ENCODE data around the gene PIP4K2A. TPM values are rescaled to one million over a fixed set of nuclear protein-coding genes. Genes with fewer than 3 reads are reported as not detected.

PIP4K2A gene
- total RNA-seq, 2 donors from 2014 or later = 13.2 to 17.4 TPM

DNA sequence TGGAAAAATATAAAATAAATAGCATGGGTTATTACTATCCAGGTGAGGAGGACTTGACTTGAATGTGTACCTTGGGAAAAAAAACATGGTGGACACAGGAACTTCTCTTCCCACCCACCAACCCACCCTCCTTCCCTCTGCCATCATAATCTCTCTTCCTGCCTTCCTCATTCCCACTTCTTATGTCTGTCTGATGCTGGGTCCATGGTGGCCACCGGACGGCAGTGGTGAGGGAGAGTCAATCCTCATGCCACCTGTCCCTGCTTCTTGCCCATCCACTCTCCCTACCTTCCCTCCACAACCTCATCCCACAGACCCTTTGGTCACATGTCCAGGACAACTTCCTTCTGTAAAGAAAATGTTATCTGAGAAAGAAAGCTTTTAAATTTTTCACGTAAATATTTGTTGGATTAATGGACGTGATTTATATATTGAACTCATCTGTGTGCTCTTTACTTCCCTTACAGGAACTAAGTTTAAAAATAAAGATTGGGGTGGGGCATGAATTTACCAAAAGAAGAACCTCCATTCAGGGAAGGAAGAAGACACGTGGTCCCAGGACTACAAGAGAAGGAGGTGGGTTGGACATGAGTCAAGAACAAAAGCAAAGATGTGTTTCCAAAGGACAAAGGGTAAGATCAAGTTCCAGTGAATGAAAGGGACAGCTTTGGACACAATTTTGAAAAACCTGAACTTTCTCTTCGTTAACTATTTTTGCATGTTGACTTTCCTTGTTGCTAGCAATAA lies 104.5 kb downstream of the PIP4K2A start:
- Histone ChIP-seq H3K27me3 (replicated peaks; ENCODE audit: insufficient read depth) (no peaks in the 10 kb centered on the region), H3K9me3 (no peaks in the 10 kb centered on the region), H3K36me3 (no peaks in the 10 kb centered on the region), H3K4me3 (no peak overlapping the region), H3K27ac (no peak overlapping the region), H3K4me1 (replicated peaks) (no peaks in the 10 kb centered on the region)
- WGBS = 54% methylated on average over 6 of the region's 6 CpGs
- DNase-seq (ENCODE audit: low spot score) = no peak
- TF ChIP-seq, protein P1, sequence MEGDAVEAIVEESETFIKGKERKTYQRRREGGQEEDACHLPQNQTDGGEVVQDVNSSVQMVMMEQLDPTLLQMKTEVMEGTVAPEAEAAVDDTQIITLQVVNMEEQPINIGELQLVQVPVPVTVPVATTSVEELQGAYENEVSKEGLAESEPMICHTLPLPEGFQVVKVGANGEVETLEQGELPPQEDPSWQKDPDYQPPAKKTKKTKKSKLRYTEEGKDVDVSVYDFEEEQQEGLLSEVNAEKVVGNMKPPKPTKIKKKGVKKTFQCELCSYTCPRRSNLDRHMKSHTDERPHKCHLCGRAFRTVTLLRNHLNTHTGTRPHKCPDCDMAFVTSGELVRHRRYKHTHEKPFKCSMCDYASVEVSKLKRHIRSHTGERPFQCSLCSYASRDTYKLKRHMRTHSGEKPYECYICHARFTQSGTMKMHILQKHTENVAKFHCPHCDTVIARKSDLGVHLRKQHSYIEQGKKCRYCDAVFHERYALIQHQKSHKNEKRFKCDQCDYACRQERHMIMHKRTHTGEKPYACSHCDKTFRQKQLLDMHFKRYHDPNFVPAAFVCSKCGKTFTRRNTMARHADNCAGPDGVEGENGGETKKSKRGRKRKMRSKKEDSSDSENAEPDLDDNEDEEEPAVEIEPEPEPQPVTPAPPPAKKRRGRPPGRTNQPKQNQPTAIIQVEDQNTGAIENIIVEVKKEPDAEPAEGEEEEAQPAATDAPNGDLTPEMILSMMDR (IDR thresholded peaks at IDR 0.05) = no peak
- TF ChIP-seq POLR2A (IDR thresholded peaks at IDR 0.05) (no peak), POLR2AphosphoS5 (IDR thresholded peaks at IDR 0.05) (no peak)
- intact Hi-C loops (cut with DNase I) = no loop called here

GRCh38 chr10:22609251-22609650 lies 105.1 kb downstream of the PIP4K2A start:
- no peaks in the 10 kb centered on the region for H3K27me3 ChIP-seq (replicated peaks; ENCODE audit: insufficient read depth)
- H3K27ac ChIP-seq = no peak overlapping the region
- DNase-seq (ENCODE audit: low spot score) = no peak
- H3K9me3 ChIP-seq = no peaks in the 10 kb centered on the region
- TF ChIP-seq, protein P1 (IDR thresholded peaks at IDR 0.05) = no peak
- TF ChIP-seq POLR2A (IDR thresholded peaks at IDR 0.05) (no peak), POLR2AphosphoS5 (IDR thresholded peaks at IDR 0.05) (no peak)
- H3K36me3 ChIP-seq = no peaks in the 10 kb centered on the region
- intact Hi-C loops (cut with DNase I) = no loop called here
- 94% methylated on average over 2 of the region's 2 CpGs for WGBS
- no peaks in the 10 kb centered on the region for H3K4me1 ChIP-seq (replicated peaks)
- H3K4me3 ChIP-seq = no peak overlapping the region

DNA sequence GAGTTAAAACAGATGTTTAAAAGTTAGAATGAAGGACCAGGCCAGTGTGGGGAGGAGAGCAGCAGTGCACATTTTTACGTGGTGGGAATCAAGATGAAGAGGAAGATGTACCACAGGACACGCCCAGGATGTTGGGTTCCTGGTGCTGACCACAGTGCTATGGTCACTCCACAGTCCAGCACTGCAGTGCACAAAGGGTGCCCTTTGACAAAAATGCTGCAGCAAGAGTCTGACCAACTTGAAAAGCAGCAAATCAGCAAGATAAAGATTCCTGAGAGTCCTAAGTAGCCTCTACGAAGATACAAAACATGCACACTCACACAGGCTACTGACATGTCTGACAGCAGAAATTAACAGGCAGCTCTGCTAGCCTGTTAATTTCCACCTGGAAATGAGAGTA lies 107.1 kb downstream of the PIP4K2A start:
- DNase-seq (ENCODE audit: low spot score) = no peak
- no peak overlapping the region for H3K27ac ChIP-seq
- no peak for TF ChIP-seq POLR2AphosphoS5 (IDR thresholded peaks at IDR 0.05)
- no peak for TF ChIP-seq POLR2A (IDR thresholded peaks at IDR 0.05)
- TF ChIP-seq, protein P1 (IDR thresholded peaks at IDR 0.05) = no peak
- no peaks in the 10 kb centered on the region for H3K9me3 ChIP-seq
- intact Hi-C loops (cut with DNase I) = no loop called here
- no peaks in the 10 kb centered on the region for H3K36me3 ChIP-seq
- no peaks in the 10 kb centered on the region for H3K4me1 ChIP-seq (replicated peaks)
- 52% methylated on average over 3 of the region's 3 CpGs for WGBS
- no peak overlapping the region for H3K4me3 ChIP-seq
- no peaks in the 10 kb centered on the region for H3K27me3 ChIP-seq (replicated peaks; ENCODE audit: insufficient read depth)

DNA sequence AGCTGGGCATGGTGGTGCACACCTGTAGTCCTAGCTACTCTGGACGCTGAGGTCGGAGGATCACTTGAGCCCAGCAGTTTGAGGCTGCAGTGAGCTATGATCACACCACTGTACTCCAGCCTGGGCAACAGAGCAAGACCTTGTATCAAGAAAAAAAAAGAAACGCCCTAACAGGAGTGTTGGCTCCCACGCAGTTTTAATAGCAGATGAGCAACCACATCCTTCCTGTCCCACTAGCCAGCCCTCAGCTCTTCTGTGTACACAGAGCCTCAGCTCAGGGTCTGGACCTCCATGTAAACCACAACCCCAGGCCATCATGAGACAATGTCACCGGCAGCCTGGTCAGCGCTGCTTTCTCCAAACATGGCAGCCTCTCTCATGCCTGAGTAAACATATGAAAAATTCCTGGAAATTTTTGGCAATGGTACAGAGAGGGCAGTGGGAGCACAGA lies 108.2 kb downstream of the PIP4K2A start:
- Histone ChIP-seq H3K4me1 (replicated peaks) (no peaks in the 10 kb centered on the region), H3K27me3 (replicated peaks; ENCODE audit: insufficient read depth) (no peaks in the 10 kb centered on the region), H3K9me3 (no peaks in the 10 kb centered on the region), H3K36me3 (no peaks in the 10 kb centered on the region), H3K27ac (no peak overlapping the region), H3K4me3 (no peak overlapping the region)
- DNase-seq (ENCODE audit: low spot score) = no peak
- TF ChIP-seq, protein P1 (IDR thresholded peaks at IDR 0.05) = no peak
- no peak for TF ChIP-seq POLR2AphosphoS5 (IDR thresholded peaks at IDR 0.05)
- TF ChIP-seq POLR2A (IDR thresholded peaks at IDR 0.05) = no peak
- intact Hi-C loops (cut with DNase I) = no loop called here
- WGBS = 87% methylated on average over 6 of the region's 6 CpGs

DNA sequence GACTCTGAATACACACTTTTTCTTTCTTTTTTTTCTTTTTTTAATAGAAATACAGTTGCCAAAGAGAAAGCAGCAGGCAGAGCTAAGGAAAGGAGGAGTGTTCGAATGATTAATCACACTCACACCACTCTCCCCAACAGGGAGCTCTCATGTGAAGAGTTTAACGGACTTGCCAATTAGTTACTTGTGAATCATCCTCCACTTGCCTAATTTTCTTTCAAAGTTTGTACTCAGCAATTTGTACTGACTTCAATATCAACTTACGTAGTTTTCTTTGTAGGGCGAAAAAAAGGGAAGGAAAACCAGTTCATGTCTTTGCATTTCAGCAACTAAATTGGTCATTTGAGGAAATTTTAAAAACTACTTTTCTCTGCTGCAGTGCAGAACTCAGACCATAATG lies 109.2 kb downstream of the PIP4K2A start:
- Histone ChIP-seq H3K36me3 (no peaks in the 10 kb centered on the region), H3K27ac (no peak overlapping the region), H3K9me3 (no peaks in the 10 kb centered on the region), H3K27me3 (replicated peaks; ENCODE audit: insufficient read depth) (no peaks in the 10 kb centered on the region), H3K4me3 (no peak overlapping the region), H3K4me1 (replicated peaks) (no peaks in the 10 kb centered on the region)
- WGBS = 55% methylated on average over 4 of the region's 4 CpGs
- TF ChIP-seq, protein P1 (IDR thresholded peaks at IDR 0.05) = no peak
- no peak for TF ChIP-seq POLR2A (IDR thresholded peaks at IDR 0.05)
- TF ChIP-seq POLR2AphosphoS5 (IDR thresholded peaks at IDR 0.05) = no peak
- DNase-seq (ENCODE audit: low spot score) = no peak
- intact Hi-C loops (cut with DNase I) = no loop called here

Data from prostate gland (tissue), 2 donors.